Mucosa of rectum (tissue), 2 donors: ENCODE measurements around the gene LCNL1.

ENCODE experiments used
- H3K27ac ChIP-seq, 2 donors: one replicate each; pipeline ENCODE4 v1.7.0; 2013; ENCODE audit warnings: inconsistent platforms in 2 of 2, low read depth in 2 of 2, low read length in 2 of 2
- H3K27me3 ChIP-seq, 2 donors: one replicate each; pipeline ENCODE4 v1.7.0; 2013; ENCODE audit warnings: low read length in 2 of 2; ENCODE audit not compliant: control insufficient read depth in 2 of 2, insufficient read depth in 2 of 2
- H3K36me3 ChIP-seq, 2 donors: one replicate each; pipeline ENCODE4 v1.7.0; 2013; ENCODE audit warnings: low read length in 2 of 2; ENCODE audit not compliant: control insufficient read depth in 2 of 2, insufficient read depth in 2 of 2
- H3K4me1 ChIP-seq, 2 donors: one replicate each; pipeline ENCODE4 v1.7.0; 2013; ENCODE audit warnings: low read length in 2 of 2, mild to moderate bottlenecking in 1 of 2; ENCODE audit not compliant: control insufficient read depth in 2 of 2, insufficient read depth in 2 of 2
- H3K4me3 ChIP-seq, 2 donors: one replicate each; pipeline ENCODE4 v1.7.0; 2013; ENCODE audit warnings: low read length in 2 of 2
- H3K9ac ChIP-seq, 2 donors: one replicate each; pipeline ENCODE4 v1.7.0; 2013; ENCODE audit warnings: low read length in 2 of 2, low read depth in 1 of 2, mild to moderate bottlenecking in 1 of 2
- H3K9me3 ChIP-seq, 2 donors: one replicate each; pipeline ENCODE4 v1.7.0; 2013; ENCODE audit warnings: low read length in 2 of 2; ENCODE audit not compliant: control insufficient read depth in 2 of 2
- donor health status: healthy.
- donor health status: Normal muscosa, but diverticular disease.

Gene LCNL1

DNA sequence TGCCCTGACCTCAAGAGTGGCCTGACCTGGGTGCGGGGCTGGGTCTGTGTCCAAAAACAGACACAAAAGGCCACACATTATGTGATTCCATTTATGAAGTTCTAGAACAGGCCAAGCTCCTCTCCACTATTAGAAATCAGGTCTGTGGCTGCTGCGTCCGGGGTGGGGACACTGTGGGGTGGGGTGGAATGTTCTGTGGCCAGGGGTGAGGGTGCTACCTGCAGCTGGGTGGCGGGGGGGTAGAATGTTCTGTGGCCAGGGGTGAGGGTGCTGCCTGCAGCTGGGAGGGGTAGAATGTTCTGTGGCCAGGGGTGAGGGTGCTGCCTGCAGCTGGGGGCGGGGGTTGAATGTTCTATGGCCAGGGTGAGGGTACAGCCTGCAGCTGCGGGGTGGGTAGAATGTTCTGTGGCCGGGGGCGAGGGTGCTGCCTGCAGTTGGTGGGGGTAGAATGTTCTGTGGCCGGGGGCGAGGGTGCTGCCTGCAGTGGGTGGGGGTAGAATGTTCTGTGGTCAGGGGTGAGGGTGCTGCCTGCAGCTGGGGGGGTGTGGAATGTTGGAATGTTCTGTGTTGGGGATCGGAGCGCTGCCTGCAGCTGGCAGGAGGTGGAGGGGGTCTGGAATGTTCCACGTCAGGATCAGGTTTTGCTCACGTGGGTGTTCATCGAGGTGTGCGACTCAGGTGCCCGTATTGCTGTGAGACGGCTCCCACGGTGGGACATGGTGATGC, 22.4 kb upstream of the LCNL1 start:
- H3K9me3 ChIP-seq, result no peaks in the 10 kb centered on the region
- H3K27me3 ChIP-seq, result no peaks in the 10 kb centered on the region
- H3K36me3 ChIP-seq, result no peaks in the 10 kb centered on the region
- H3K4me1 ChIP-seq, result peaks cover 8 to 10% of the 10 kb centered on the region in 2 donors
- H3K4me3 ChIP-seq, result no peak overlapping the region
- H3K9ac ChIP-seq, result no peak overlapping the region
- H3K27ac ChIP-seq, result no peak overlapping the region

DNA sequence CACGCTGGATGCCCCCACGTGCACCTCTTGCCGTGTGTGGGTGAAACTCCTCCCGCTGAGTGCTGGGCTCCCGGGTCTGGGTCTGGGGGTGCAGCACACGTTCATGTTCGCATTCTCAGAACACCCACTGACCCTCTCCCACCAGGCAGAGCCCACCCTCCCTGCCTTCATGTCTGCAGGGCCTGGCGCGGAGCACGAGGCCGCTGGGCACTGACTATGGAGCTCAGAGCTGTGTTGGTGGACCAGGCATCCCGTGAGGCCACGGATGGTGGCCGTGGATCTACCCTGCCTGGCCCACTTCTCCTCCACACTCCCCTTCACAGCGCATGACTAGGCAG, 21.9 kb upstream of the LCNL1 start:
- no peaks in the 10 kb centered on the region for H3K9me3 ChIP-seq
- no peak overlapping the region for H3K9ac ChIP-seq
- H3K27ac ChIP-seq, result no peak overlapping the region
- no peaks in the 10 kb centered on the region for H3K27me3 ChIP-seq
- no peaks in the 10 kb centered on the region for H3K36me3 ChIP-seq
- H3K4me3 ChIP-seq, result no peak overlapping the region
- peaks cover 8 to 10% of the 10 kb centered on the region in 2 donors for H3K4me1 ChIP-seq

DNA sequence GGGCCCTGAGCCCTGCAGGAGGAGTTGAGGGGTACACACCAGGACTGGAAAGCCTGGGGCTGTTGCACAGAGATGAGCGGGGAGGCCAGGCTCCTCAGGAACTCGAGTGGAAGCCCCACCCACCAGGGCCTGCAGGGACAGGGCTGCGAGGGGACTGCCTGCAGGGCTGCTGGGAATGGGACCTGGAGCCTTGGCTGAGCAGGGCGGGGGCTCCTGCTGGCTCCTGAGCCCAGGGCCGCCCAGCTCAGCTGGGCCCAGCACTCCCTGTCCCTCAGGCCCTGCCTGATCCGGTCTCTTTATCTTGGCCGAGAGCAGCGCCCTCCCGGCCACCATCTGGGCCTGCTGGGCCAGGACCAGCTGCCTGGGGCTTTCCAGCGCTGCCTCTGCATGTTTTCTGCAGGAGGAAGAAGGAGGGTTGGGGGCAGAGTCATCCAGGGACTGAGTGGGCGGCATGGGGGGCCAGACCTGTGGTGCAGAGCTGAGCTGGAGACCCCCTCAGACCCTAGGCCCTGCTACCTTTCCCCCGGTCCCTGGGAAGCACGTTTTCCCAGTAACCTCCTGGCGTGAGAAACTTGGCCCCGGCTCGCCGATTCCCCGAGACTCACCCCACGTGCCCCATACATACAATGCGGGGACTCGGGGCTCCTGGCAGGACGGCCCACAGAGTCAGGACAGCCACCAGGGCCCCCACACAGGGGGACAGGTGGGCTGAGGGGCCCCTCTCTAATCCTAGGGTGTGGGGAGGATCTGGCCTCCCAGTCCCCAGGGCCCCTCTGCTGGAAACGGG, 21.3 kb upstream of the LCNL1 start:
- H3K27me3 ChIP-seq, result no peaks in the 10 kb centered on the region
- no peaks in the 10 kb centered on the region for H3K9me3 ChIP-seq
- H3K27ac ChIP-seq, result no peak overlapping the region
- H3K4me3 ChIP-seq, result no peak overlapping the region
- H3K4me1 ChIP-seq, result peaks cover 8 to 10% of the 10 kb centered on the region in 2 donors
- H3K36me3 ChIP-seq, result no peaks in the 10 kb centered on the region
- H3K9ac ChIP-seq, result no peak overlapping the region

DNA sequence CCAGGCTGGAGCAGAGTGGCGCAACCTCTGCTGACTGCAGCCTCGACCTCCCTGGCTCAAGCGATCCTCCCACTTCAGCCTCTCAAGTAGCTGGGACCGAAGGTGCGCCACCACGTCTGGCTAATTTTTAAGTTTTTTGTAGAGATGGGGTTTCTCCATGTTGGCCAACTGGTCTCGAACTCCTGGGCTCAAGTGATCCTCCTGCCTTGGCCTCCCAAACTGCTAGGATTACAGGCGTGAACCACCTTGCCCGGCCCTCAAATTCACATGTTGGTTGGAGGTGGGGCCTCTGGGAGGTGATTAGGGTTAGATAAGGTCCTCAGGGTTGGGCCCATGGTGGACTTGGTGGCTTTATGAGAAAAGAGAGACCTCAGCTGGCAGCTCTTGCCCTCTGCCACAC, 20.6 kb upstream of the LCNL1 start:
- H3K27ac ChIP-seq, result no peak overlapping the region
- no peak overlapping the region for H3K9ac ChIP-seq
- no peaks in the 10 kb centered on the region for H3K27me3 ChIP-seq
- no peaks in the 10 kb centered on the region for H3K36me3 ChIP-seq
- H3K9me3 ChIP-seq, result no peaks in the 10 kb centered on the region
- no peak overlapping the region for H3K4me3 ChIP-seq
- peaks cover 8 to 10% of the 10 kb centered on the region in 2 donors for H3K4me1 ChIP-seq

DNA sequence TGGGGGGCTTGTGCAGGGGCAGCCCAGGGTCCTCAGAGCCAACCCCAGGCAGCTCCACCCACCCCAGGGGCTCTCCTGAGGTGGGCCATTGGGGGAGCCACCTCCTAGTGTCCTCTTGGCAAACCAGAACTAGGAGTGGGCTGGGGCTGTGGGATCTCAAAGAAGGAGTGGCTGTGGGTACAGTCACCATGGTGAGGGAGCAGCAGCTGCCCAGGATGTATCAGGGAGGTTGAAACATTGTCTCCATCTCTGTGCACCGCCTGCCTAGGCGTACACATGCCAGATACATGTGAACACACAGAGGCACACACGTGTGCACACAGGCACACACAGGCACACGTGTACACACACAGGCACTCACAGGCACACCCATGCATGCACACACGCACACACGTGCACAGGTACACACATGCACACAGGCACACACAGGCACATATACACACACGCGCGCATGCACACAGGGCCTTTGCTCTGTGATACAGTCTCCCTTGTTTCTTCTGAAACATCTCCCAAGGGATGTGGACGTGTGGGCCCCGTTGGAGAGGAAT, 20.0 kb upstream of the LCNL1 start:
- Histone ChIP-seq H3K27me3 (no peaks in the 10 kb centered on the region), H3K9ac (no peak overlapping the region), H3K36me3 (no peaks in the 10 kb centered on the region), H3K27ac (no peak overlapping the region), H3K4me3 (no peak overlapping the region), H3K4me1 (peaks cover 8 to 10% of the 10 kb centered on the region in 2 donors), H3K9me3 (no peaks in the 10 kb centered on the region)

DNA sequence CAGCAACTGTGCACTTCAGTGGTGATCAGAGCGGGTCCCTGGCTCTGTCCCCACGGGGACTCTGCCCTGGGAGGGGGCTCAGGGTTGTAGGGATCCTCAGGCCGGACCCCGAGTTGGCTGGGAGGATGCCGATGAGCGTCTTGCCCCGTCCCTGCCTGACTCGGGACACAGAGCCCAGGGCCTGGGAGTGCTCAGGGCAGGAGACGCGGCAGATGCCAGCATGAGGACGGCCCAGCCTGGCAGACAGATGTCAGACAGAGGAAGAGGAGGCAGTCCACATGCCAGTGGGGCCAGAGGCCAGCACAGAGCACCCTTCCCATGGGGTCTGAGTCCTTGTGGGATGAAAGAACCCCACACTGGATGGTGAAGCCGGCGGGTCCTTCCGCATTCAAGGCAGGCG, 19.5 kb upstream of the LCNL1 start:
- peaks cover 8 to 10% of the 10 kb centered on the region in 2 donors for H3K4me1 ChIP-seq
- no peaks in the 10 kb centered on the region for H3K9me3 ChIP-seq
- no peak overlapping the region for H3K9ac ChIP-seq
- no peak overlapping the region for H3K27ac ChIP-seq
- H3K4me3 ChIP-seq, result no peak overlapping the region
- no peaks in the 10 kb centered on the region for H3K36me3 ChIP-seq
- no peaks in the 10 kb centered on the region for H3K27me3 ChIP-seq

GRCh38 chr9:136963751-136964150, 19.0 kb upstream of the LCNL1 start:
- no peak overlapping the region for H3K4me3 ChIP-seq
- no peaks in the 10 kb centered on the region for H3K36me3 ChIP-seq
- H3K9me3 ChIP-seq, result no peaks in the 10 kb centered on the region
- no peaks in the 10 kb centered on the region for H3K27me3 ChIP-seq
- peaks cover 8 to 10% of the 10 kb centered on the region in 2 donors for H3K4me1 ChIP-seq
- peak overlapping the region in 1 of 2 donors; percentile 9 for H3K27ac ChIP-seq
- H3K9ac ChIP-seq, result peak overlapping the region in 1 of 2 donors; percentile 58

- H3K27me3 ChIP-seq, result no peaks in the 10 kb centered on the region
- peaks cover 8 to 10% of the 10 kb centered on the region in 2 donors for H3K4me1 ChIP-seq
Observed at GRCh38 chr9:136964171-136964689, 18.6 kb upstream of the LCNL1 start.

GRCh38 chr9:136964833-136965422, 17.9 kb upstream of the LCNL1 start:
- peak overlapping the region in 1 of 2 donors; percentile 30 for H3K4me3 ChIP-seq
- peak overlapping the region; percentile 58 to 78 for H3K27ac ChIP-seq
- H3K27me3 ChIP-seq, result no peaks in the 10 kb centered on the region
- peaks cover 8 to 10% of the 10 kb centered on the region in 2 donors for H3K4me1 ChIP-seq
- H3K9me3 ChIP-seq, result no peaks in the 10 kb centered on the region
- peak overlapping the region; percentile 24 to 58 for H3K9ac ChIP-seq
- H3K36me3 ChIP-seq, result no peaks in the 10 kb centered on the region

More at GRCh38 chr9:136964171-136964689, 18.6 kb upstream of the LCNL1 start:
- H3K36me3 ChIP-seq, result no peaks in the 10 kb centered on the region
- H3K4me3 ChIP-seq, result peak overlapping the region in 1 of 2 donors; percentile 30
- no peaks in the 10 kb centered on the region for H3K9me3 ChIP-seq
- peak overlapping the region; percentile 24 to 58 for H3K9ac ChIP-seq
- peak overlapping the region; percentile 58 to 78 for H3K27ac ChIP-seq
